Tibial nerve (tissue), 4 donors: ENCODE results near the gene QSOX1. TPM values are rescaled to one million over a fixed set of nuclear protein-coding genes. Genes with fewer than 3 reads are reported as not detected.
"Not testable (repeated sequence)": the region's sequence is repeated elsewhere in the genome, so short reads cannot be mapped to it uniquely, and the experiment has no call there.

Experiments used
- DNase-seq, 2 donors: peaks; one replicate each; pipeline ENCODE4 v3.0.0-alpha.2; 2019; ENCODE audit warnings: low spot score in 2 of 2
- H3K27ac ChIP-seq, 4 donors: fragments of 200-600 bp; sonication (generic) in 3 of 4; one replicate each; pipeline ENCODE4 v1.5.1; 2017 to 2019; ENCODE audit warnings: mild to moderate bottlenecking in 1 of 4
- H3K27me3 ChIP-seq, 2 donors: fragments of 200-600 bp; sonication (generic) in 1 of 2; one replicate each; pipeline versions ENCODE4 v1.5.1 to v1.6.0; 2017 to 2019
- H3K36me3 ChIP-seq, 3 donors: fragments of 200-600 bp; sonication (generic); one replicate each; pipeline ENCODE4 v1.5.1; 2018 to 2019
- H3K4me1 ChIP-seq, 4 donors: fragments of 200-600 bp; sonication (generic) in 3 of 4; one replicate each; pipeline ENCODE4 v1.5.1; 2017 to 2019
- H3K4me3 ChIP-seq, 4 donors: fragments of 200-600 bp; sonication (generic) in 3 of 4; one replicate each; pipeline ENCODE4 v1.5.1; 2017 to 2019; ENCODE audit warnings: mild to moderate bottlenecking in 1 of 4, moderate library complexity in 1 of 4
- H3K9me3 ChIP-seq, 4 donors: fragments of 200-600 bp; sonication (generic) in 3 of 4; one replicate each; pipeline ENCODE4 v1.5.1; 2017 to 2019
- EP300 ChIP-seq, 2 donors: sonication (generic); formaldehyde crosslinking; IDR thresholded peaks; one replicate each; pipeline ENCODE4 v1.6.1; 2017; ENCODE audit warnings: antibody characterized with exemption in 2 of 2, mild to moderate bottlenecking in 1 of 2
- POLR2A ChIP-seq, 2 donors: fragments of 450-650 bp; IDR thresholded peaks; one replicate each; pipeline ENCODE4 v1.6.1; 2017; ENCODE audit warnings: antibody characterized with exemption in 2 of 2, mild to moderate bottlenecking in 2 of 2, moderate library complexity in 2 of 2
- WGBS, 2 donors: methylation state at CpG; one replicate each; pipeline ENCODE4 v1.1.5; 2018; 5-methylcytosine and 5-hydroxymethylcytosine counted together
- total RNA-seq, 4 donors: library from RNA; depleted of rRNA; stranded (reverse); fragments of >200 nt; gene quantifications; one replicate each; pipeline ENCODE4 v1.1.0, GENCODE V29; 2016
- TF ChIP-seq, protein P1 (sequence below), 5 experiments: fragments of 200-600 bp in 3 of 5; fragments of 450-650 bp in 2 of 5; sonication (generic) in 3 of 5; IDR thresholded peaks; one replicate each; pipeline ENCODE4 v1.5.1; 2016 to 2019; ENCODE audit warnings: antibody characterized with exemption in 5 of 5, mild to moderate bottlenecking in 3 of 5, moderate library complexity in 2 of 5

QSOX1 gene
- total RNA-seq, 4 donors from 2014 or later: 41.0 to 55.5 (median 50.7) TPM

DNA sequence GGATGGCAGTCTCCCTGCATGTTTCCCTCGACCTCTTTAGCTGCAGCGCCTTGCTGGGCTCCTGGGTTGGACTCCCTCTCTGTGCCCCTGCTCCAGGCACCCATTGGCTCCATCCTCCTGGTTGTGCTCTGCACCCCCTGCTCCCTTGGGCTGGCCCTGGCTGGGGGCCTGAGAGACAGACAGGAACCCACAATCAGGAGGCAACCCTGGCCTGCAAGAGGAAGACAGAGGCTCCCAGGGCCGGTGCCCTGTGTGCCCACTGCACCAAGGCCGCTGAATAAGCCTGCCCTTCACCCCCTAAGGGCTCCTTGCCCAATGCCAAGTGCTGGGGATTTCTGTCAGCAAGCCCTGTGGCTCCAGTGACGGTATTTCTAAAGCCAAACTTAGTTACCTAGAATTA lies 43.9 kb downstream of the QSOX1 start:
- H3K27me3 ChIP-seq: no peaks in the 10 kb centered on the region
- DNase-seq: no peak
- no peaks in the 10 kb centered on the region for H3K4me1 ChIP-seq
- 78 to 82% methylated on average over 5 of the region's 5 CpGs for WGBS, 2 donors
- TF ChIP-seq EP300 (IDR thresholded peaks at IDR 0.05): no peak
- TF ChIP-seq, protein P1, sequence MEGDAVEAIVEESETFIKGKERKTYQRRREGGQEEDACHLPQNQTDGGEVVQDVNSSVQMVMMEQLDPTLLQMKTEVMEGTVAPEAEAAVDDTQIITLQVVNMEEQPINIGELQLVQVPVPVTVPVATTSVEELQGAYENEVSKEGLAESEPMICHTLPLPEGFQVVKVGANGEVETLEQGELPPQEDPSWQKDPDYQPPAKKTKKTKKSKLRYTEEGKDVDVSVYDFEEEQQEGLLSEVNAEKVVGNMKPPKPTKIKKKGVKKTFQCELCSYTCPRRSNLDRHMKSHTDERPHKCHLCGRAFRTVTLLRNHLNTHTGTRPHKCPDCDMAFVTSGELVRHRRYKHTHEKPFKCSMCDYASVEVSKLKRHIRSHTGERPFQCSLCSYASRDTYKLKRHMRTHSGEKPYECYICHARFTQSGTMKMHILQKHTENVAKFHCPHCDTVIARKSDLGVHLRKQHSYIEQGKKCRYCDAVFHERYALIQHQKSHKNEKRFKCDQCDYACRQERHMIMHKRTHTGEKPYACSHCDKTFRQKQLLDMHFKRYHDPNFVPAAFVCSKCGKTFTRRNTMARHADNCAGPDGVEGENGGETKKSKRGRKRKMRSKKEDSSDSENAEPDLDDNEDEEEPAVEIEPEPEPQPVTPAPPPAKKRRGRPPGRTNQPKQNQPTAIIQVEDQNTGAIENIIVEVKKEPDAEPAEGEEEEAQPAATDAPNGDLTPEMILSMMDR (IDR thresholded peaks at IDR 0.05): no peak
- TF ChIP-seq POLR2A (IDR thresholded peaks at IDR 0.05): no peak
- H3K9me3 ChIP-seq: no peaks in the 10 kb centered on the region
- no peak overlapping the region for H3K27ac ChIP-seq
- no peak overlapping the region for H3K4me3 ChIP-seq
- H3K36me3 ChIP-seq: peaks cover 0 to 56% (median 0%) of the 10 kb centered on the region in 3 donors

DNA sequence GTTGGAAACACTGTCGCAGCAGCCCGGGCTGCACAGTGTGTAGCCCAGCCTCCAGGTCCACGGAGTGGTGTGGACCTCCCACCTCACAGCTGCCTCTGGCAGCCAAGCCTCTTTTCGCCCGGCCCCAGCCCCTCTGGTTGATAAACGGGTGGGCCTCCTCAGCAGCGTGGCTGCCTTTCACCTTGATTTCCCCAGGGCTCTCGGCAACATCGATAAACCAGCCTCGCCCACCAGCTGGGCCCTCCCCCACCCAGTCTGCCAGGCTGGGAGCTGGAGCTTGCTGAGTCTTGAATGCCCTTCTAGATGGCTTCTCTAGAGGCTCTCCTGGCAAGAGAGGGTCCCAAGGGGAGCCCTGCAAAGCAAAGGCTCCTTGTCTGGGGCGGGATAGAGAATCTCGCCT lies 44.3 kb downstream of the QSOX1 start:
- H3K9me3 ChIP-seq: no peaks in the 10 kb centered on the region
- H3K36me3 ChIP-seq: peaks cover 0 to 52% (median 0%) of the 10 kb centered on the region in 3 donors
- TF ChIP-seq, protein P1 (IDR thresholded peaks at IDR 0.05): no peak
- TF ChIP-seq POLR2A (IDR thresholded peaks at IDR 0.05) (no peak), EP300 (IDR thresholded peaks at IDR 0.05) (no peak)
- 80 to 87% methylated on average over 9 to 11 of the region's 12 CpGs for WGBS, 2 donors
- no peak for DNase-seq
- no peaks in the 10 kb centered on the region for H3K4me1 ChIP-seq
- H3K27me3 ChIP-seq: no peaks in the 10 kb centered on the region
- no peak overlapping the region for H3K4me3 ChIP-seq
- H3K27ac ChIP-seq: no peak overlapping the region

DNA sequence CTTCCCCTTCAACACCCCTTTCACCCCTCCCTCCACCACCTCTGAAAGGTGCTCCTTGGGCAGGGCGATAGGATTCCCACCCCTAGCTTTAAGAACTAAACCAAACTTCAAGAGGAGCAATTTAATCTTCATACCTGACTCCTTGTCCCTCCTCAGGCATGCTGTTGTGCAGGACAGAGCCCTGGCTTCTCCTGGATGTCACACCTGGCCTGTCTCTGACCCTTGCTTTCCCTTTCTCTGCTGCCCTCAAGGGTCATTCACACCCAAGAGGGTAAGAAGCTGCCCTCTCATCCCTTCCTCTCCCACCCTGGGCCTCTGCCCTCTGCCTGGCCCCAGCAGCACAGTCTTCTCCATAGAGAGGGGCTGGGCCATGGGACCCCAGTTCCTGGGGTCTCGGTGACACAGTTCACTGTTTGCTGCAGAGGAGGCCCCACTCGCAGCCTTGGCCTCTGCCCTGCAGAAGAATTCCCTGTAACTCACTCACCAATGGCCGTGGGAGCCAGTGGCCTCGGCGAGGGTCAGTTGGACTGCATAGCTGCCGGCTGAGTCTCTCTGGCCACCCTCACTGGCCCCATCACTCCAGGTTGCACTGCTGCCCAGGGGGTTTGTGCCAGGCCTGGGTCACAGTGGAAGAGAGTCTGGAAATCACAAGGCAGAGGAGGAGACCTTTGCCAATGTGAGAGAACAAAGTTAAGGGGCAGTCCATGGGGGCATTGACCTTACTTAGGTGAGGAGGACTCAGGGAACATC lies 47.0 kb downstream of the QSOX1 start:
- H3K36me3 ChIP-seq: peaks cover 0 to 26% (median 0%) of the 10 kb centered on the region in 3 donors
- no peak overlapping the region for H3K4me3 ChIP-seq
- TF ChIP-seq EP300 (IDR thresholded peaks at IDR 0.05) (no peak), POLR2A (IDR thresholded peaks at IDR 0.05) (no peak)
- TF ChIP-seq, protein P1 (IDR thresholded peaks at IDR 0.05): no peak
- 77 to 78% methylated on average over 7 of the region's 7 CpGs for WGBS, 2 donors
- H3K9me3 ChIP-seq: no peaks in the 10 kb centered on the region
- no peaks in the 10 kb centered on the region for H3K27me3 ChIP-seq
- H3K27ac ChIP-seq: no peak overlapping the region
- DNase-seq: no peak
- no peaks in the 10 kb centered on the region for H3K4me1 ChIP-seq

DNA sequence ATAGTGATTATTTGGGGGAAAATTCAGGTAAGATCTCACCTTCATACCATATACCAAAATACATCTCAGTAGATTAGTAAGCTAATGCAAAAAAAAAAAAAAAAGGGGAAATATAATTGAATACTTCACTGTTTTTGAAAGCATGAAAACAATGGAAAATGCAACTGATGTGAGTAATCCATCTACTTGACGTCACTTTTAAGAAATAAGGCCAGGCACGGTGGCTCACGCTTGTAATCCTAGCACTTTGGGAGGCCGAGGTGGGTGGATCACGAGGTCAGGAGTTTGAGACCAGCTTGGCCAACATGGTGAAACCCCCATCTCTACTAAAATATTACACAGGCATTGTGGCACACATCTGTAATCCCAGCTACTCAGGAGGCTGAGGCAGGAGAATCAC lies 47.9 kb downstream of the QSOX1 start:
- H3K4me3 ChIP-seq, H3K27me3 ChIP-seq, H3K4me1 ChIP-seq, H3K27ac ChIP-seq, H3K9me3 ChIP-seq, DNase-seq: not testable (repeated sequence)
- WGBS, 2 donors: 76 to 83% methylated on average over 5 of the region's 5 CpGs
- H3K36me3 ChIP-seq: peaks cover 0 to 16% (median 0%) of the 10 kb centered on the region in 3 donors

DNA sequence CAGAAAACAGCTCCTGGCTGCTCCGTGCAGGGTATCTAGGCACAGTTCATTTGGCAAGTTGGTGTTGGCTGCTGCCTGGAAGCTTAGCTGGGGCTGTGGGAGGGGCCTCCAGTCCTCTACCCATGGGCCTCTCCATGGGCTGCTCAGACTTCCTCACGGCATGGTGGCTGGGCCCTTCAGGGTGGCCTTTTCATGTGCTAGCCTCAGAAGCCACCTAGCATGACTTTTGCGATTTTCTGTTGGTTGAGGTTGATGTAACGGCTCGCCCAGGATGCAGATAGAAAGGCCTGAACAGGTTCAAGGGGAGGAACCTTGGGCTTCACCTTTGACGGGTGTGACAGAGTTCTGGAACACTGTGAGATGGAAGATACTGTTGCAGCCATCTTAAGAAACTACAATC lies 49.6 kb downstream of the QSOX1 start:
- no peak for DNase-seq
- no peak overlapping the region for H3K4me3 ChIP-seq
- TF ChIP-seq, protein P1 (IDR thresholded peaks at IDR 0.05): no peak
- no peak for TF ChIP-seq EP300 (IDR thresholded peaks at IDR 0.05)
- no peak for TF ChIP-seq POLR2A (IDR thresholded peaks at IDR 0.05)
- no peaks in the 10 kb centered on the region for H3K9me3 ChIP-seq
- no peak overlapping the region for H3K27ac ChIP-seq
- no peaks in the 10 kb centered on the region for H3K4me1 ChIP-seq
- whole genome bisulfite sequencing, 2 donors: 85% methylated on average over 6 of the region's 6 CpGs
- H3K36me3 ChIP-seq: no peaks in the 10 kb centered on the region
- no peaks in the 10 kb centered on the region for H3K27me3 ChIP-seq
